CD14-positive monocyte (primary cell): ENCODE measurements around the gene KCNH1. TPM values are rescaled to one million over a fixed set of nuclear protein-coding genes. Genes with fewer than 3 reads are reported as not detected.

ENCODE experiments used
- DNase-seq, 3 donors: peaks; one replicate each; pipeline ENCODE4 v3.0.0-alpha.2; 2011 to 2022
- H2AFZ ChIP-seq: 2 replicates; pipeline ENCODE4 v1.6.0; 2012; ENCODE audit warnings: mild to moderate bottlenecking, low read depth, low read length, inconsistent platforms; ENCODE audit not compliant: insufficient read depth, poor library complexity, severe bottlenecking
- H3K27ac ChIP-seq, 2 donors: 1 replicate in 1 of 2; 2 replicates in 1 of 2; pipeline ENCODE4 v1.5.1; 2012 to 2013; ENCODE audit warnings: low read length in 2 of 2, control low read depth in 1 of 2, inconsistent platforms in 1 of 2, low read depth in 1 of 2, mild to moderate bottlenecking in 1 of 2
- H3K27me3 ChIP-seq, 2 donors: one replicate each; pipeline versions ENCODE4 v1.6.0 to v1.6.1; 2011 to 2013; ENCODE audit warnings: low read length in 2 of 2; ENCODE audit not compliant: control insufficient read depth in 2 of 2, insufficient read depth in 2 of 2
- H3K36me3 ChIP-seq, 2 donors: replicated peaks in 1 of 2; 1 replicate in 1 of 2; 2 replicates in 1 of 2; pipeline versions ENCODE4 v1.5.1 to v1.6.1; 2012 to 2013; ENCODE audit warnings: low read length in 2 of 2, control low read depth in 1 of 2, inconsistent platforms in 1 of 2, mild to moderate bottlenecking in 1 of 2; ENCODE audit not compliant: insufficient read depth in 2 of 2, control insufficient read depth in 1 of 2
- H3K4me1 ChIP-seq, 2 donors: 1 replicate in 1 of 2; 2 replicates in 1 of 2; pipeline versions ENCODE4 v1.5.1 to v1.6.1; 2012 to 2013; ENCODE audit warnings: low read length in 2 of 2, control low read depth in 1 of 2, inconsistent platforms in 1 of 2, mild to moderate bottlenecking in 1 of 2, moderate library complexity in 1 of 2; ENCODE audit not compliant: insufficient read depth in 2 of 2, control insufficient read depth in 1 of 2
- H3K4me2 ChIP-seq: replicated peaks from 2 replicates; pipeline ENCODE3; 2012; ENCODE audit warnings: low read length, moderate library complexity, mild to moderate bottlenecking; ENCODE audit not compliant: poor library complexity, severe bottlenecking; ENCODE audit errors: extremely low read depth
- H3K4me3 ChIP-seq, 3 experiments: fragments of 200-600 bp in 1 of 3; sonication (generic) in 1 of 3; replicated peaks in 1 of 3; 1 replicate in 2 of 3; 2 replicates in 1 of 3; pipeline ENCODE4 v1.5.1; 2011 to 2013; ENCODE audit warnings: low read length in 3 of 3, mild to moderate bottlenecking in 3 of 3, control low read depth in 2 of 3, low read depth in 2 of 3, inconsistent platforms in 1 of 3, moderate library complexity in 1 of 3
- H3K79me2 ChIP-seq: 2 replicates; pipeline ENCODE4 v1.6.0; 2012; ENCODE audit warnings: mild to moderate bottlenecking, control low read depth, inconsistent platforms, low read length, moderate library complexity; ENCODE audit not compliant: insufficient read depth
- H3K9ac ChIP-seq: 2 replicates; pipeline ENCODE4 v1.6.0; 2017; ENCODE audit warnings: low read length, mild to moderate bottlenecking; ENCODE audit not compliant: insufficient read depth, poor library complexity, severe bottlenecking
- H3K9me3 ChIP-seq, 2 donors: replicated peaks in 1 of 2; 1 replicate in 1 of 2; 2 replicates in 1 of 2; pipeline versions ENCODE4 v1.5.1 to v1.6.1; 2012 to 2013; ENCODE audit warnings: low read length in 2 of 2, control low read depth in 1 of 2; ENCODE audit not compliant: control insufficient read depth in 1 of 2, insufficient read depth in 1 of 2
- H4K20me1 ChIP-seq: 2 replicates; pipeline ENCODE4 v1.6.0; 2012; ENCODE audit warnings: mild to moderate bottlenecking, low read length, control low read depth, moderate library complexity; ENCODE audit not compliant: insufficient read depth
- H3K27ac Mint-ChIP-seq, 7 donors: one replicate each; pipeline ENCODE4 v1.8.0; 2020; ENCODE audit warnings: mild to moderate bottlenecking in 7 of 7, mixed read lengths in 7 of 7, moderate library complexity in 6 of 7, inconsistent platforms in 2 of 7
- H3K27me3 Mint-ChIP-seq, 3 donors: one replicate each; pipeline ENCODE4 v1.8.0; 2021 to 2022; ENCODE audit warnings: low read depth in 3 of 3, mild to moderate bottlenecking in 3 of 3, mixed read lengths in 3 of 3, moderate library complexity in 3 of 3, inconsistent platforms in 1 of 3
- H3K36me3 Mint-ChIP-seq, 2 donors: one replicate each; pipeline ENCODE4 v1.8.0; 2020; ENCODE audit warnings: mixed read lengths in 2 of 2, inconsistent platforms in 1 of 2, mild to moderate bottlenecking in 1 of 2
- H3K4me1 Mint-ChIP-seq: one replicate; pipeline ENCODE4 v1.8.0; 2020; ENCODE audit warnings: mild to moderate bottlenecking, mixed read lengths
- H3K4me3 Mint-ChIP-seq, 2 donors: one replicate each; pipeline ENCODE4 v1.8.0; 2020; ENCODE audit warnings: mild to moderate bottlenecking in 2 of 2, mixed read lengths in 2 of 2, moderate library complexity in 1 of 2
- H3K9me3 Mint-ChIP-seq, 7 donors: one replicate each; pipeline ENCODE4 v1.8.0; 2020 to 2022; ENCODE audit warnings: mixed read lengths in 7 of 7, mild to moderate bottlenecking in 6 of 7, moderate library complexity in 6 of 7, inconsistent platforms in 2 of 7
- CTCF ChIP-seq: fragments of 200-600 bp; IDR thresholded peaks from one replicate; pipeline ENCODE4 v1.8.0; 2022; ENCODE audit warnings: antibody characterized with exemption, mild to moderate bottlenecking
- WGBS: methylation state at CpG from one replicate; pipeline ENCODE4 v1.1.5; 2013; ENCODE audit warnings: missing lambda C conversion rate; ENCODE audit not compliant: insufficient coverage; 5-methylcytosine and 5-hydroxymethylcytosine counted together
- intact Hi-C, 2 donors: fragments of 100-400 bp; cut with micrococcal nuclease; formaldehyde crosslinking; loops; one replicate each; pipeline versions ENCODE4 v1.15.0 to v1.15.1; 2023
- polyA plus RNA-seq, 3 donors: library from polyadenylated mRNA; depleted of rRNA in 1 of 3; unstranded in 2 of 3; stranded (reverse) in 1 of 3; fragments of 300-500 nt in 2 of 3; fragments of >200 nt in 1 of 3; fragmentation: Illumina TruSeq in 2 of 3; gene quantifications; 1 replicate in 2 of 3; 2 replicates in 1 of 3; pipeline ENCODE4 v1.2.3, GENCODE V29; 2012 to 2021

KCNH1 gene
- polyA plus RNA-seq, 3 donors = not detected

- H3K9me3 Mint-ChIP-seq = peaks cover 2 to 19% (median 5%) of the 10 kb centered on the region in 7 donors
- Histone ChIP-seq H2AFZ (no peak overlapping the region), H3K36me3 (no peaks in the 10 kb centered on the region), H3K27me3 (no peaks in the 10 kb centered on the region), H3K27ac (no peak overlapping the region), H3K4me2 (no peak overlapping the region), H3K4me1 (no peaks in the 10 kb centered on the region), H3K79me2 (no peaks in the 10 kb centered on the region), H4K20me1 (no peaks in the 10 kb centered on the region), H3K9me3 (peaks cover 4 to 16% of the 10 kb centered on the region in 2 donors), H3K9ac (no peak overlapping the region), H3K4me3 (no peak overlapping the region)
- peaks cover 0 to 2% (median 0%) of the 10 kb centered on the region in 3 donors for H3K27me3 Mint-ChIP-seq
- no peak overlapping the region for H3K27ac Mint-ChIP-seq
- H3K36me3 Mint-ChIP-seq = no peaks in the 10 kb centered on the region
- WGBS = 75% methylated on average over 1 of the region's 1 CpG
- TF ChIP-seq CTCF = no peak
- no peaks in the 10 kb centered on the region for H3K4me1 Mint-ChIP-seq
- intact Hi-C loops = no loop called here
- H3K4me3 Mint-ChIP-seq = no peak overlapping the region
- DNase-seq = no peak
These were observed 376.3 kb downstream of the KCNH1 start for GRCh38 chr1:210757677-210758076.

- H3K9me3 ChIP-seq = peaks cover 4 to 16% of the 10 kb centered on the region in 2 donors
- no peak for DNase-seq
- no peak for TF ChIP-seq CTCF
- no peak overlapping the region for H3K4me3 ChIP-seq
- H2AFZ ChIP-seq = no peak overlapping the region
- no peak overlapping the region for H3K9ac ChIP-seq
- H3K27me3 ChIP-seq = no peaks in the 10 kb centered on the region
- no peaks in the 10 kb centered on the region for H3K36me3 ChIP-seq
- Mint-ChIP-seq H3K36me3 (no peaks in the 10 kb centered on the region), H3K27me3 (peaks cover 0 to 2% (median 2%) of the 10 kb centered on the region in 3 donors), H3K4me3 (no peak overlapping the region), H3K27ac (no peak overlapping the region), H3K9me3 (peaks cover 2 to 13% (median 4%) of the 10 kb centered on the region in 7 donors), H3K4me1 (no peaks in the 10 kb centered on the region)
- WGBS = 80% methylated on average over 1 of the region's 4 CpGs
- H3K4me1 ChIP-seq = no peaks in the 10 kb centered on the region
- no peaks in the 10 kb centered on the region for H4K20me1 ChIP-seq
- H3K4me2 ChIP-seq = no peak overlapping the region
- no peak overlapping the region for H3K27ac ChIP-seq
- intact Hi-C loops = no loop called here
- no peaks in the 10 kb centered on the region for H3K79me2 ChIP-seq
These were observed 377.8 kb downstream of the KCNH1 start for GRCh38 chr1:210755991-210756659.
